ENCODE measurements around the gene CSRP2. TPM values are rescaled to one million over a fixed set of nuclear protein-coding genes. Genes with fewer than 3 reads are reported as not detected.

CSRP2 gene
- total RNA-seq, 1 donor from 2014 or later: 86.3 TPM

GRCh38 chr12:76863837-76864236 is 15.0 kb downstream of the CSRP2 start:
- Mint-ChIP-seq H3K4me3 (no peak overlapping the region), H3K9me3 (no peaks in the 10 kb centered on the region)
- TF ChIP-seq, protein P1, sequence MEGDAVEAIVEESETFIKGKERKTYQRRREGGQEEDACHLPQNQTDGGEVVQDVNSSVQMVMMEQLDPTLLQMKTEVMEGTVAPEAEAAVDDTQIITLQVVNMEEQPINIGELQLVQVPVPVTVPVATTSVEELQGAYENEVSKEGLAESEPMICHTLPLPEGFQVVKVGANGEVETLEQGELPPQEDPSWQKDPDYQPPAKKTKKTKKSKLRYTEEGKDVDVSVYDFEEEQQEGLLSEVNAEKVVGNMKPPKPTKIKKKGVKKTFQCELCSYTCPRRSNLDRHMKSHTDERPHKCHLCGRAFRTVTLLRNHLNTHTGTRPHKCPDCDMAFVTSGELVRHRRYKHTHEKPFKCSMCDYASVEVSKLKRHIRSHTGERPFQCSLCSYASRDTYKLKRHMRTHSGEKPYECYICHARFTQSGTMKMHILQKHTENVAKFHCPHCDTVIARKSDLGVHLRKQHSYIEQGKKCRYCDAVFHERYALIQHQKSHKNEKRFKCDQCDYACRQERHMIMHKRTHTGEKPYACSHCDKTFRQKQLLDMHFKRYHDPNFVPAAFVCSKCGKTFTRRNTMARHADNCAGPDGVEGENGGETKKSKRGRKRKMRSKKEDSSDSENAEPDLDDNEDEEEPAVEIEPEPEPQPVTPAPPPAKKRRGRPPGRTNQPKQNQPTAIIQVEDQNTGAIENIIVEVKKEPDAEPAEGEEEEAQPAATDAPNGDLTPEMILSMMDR (IDR thresholded peaks at IDR 0.05; ENCODE audit: unreplicated experiment): no peak

GRCh38 chr12:76863005-76863670 is 15.7 kb downstream of the CSRP2 start:
- TF ChIP-seq, protein P1 (IDR thresholded peaks at IDR 0.05; ENCODE audit: unreplicated experiment): no peak
- Mint-ChIP-seq H3K27me3 (ENCODE audit: low read depth) (no peaks in the 10 kb centered on the region), H3K27ac (peak overlapping the region; percentile 14), H3K9me3 (no peaks in the 10 kb centered on the region), H3K4me1 (peaks cover 29% of the 10 kb centered on the region), H3K4me3 (no peak overlapping the region), H3K36me3 (peaks cover 23% of the 10 kb centered on the region)
- DNase-seq (ENCODE audit: low spot score in 2 of 2, unreplicated experiment in 2 of 2): no peak

More at GRCh38 chr12:76863837-76864236, 15.0 kb downstream of the CSRP2 start:
- Mint-ChIP-seq H3K27ac (peak overlapping the region; percentile 14), H3K36me3 (peaks cover 17% of the 10 kb centered on the region), H3K27me3 (ENCODE audit: low read depth) (no peaks in the 10 kb centered on the region), H3K4me1 (peaks cover 29% of the 10 kb centered on the region)
- no peak for DNase-seq (ENCODE audit: low spot score in 2 of 2, unreplicated experiment in 2 of 2)

DNA sequence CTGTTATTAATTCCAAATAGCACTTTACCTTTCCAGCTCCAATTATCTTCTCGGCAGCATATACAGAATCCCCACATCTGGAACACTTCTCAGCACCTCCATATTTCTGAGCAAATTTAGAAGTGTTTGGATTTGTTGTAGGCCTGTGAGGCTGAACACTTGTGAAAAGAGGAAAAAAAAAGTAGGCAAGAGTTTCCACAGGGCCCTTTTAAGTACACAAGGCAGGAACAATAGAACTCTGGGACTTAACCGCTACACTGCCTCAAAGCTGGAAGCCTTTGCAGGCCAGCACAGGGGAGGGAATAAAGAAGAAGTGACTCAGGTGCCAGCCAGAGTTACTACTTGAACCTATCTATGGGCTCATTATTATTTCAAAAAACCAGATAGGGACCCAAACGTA is 18.6 kb downstream of the CSRP2 start:
- peaks cover 18% of the 10 kb centered on the region for H3K4me1 Mint-ChIP-seq
- H3K27me3 Mint-ChIP-seq (ENCODE audit: low read depth): no peaks in the 10 kb centered on the region
- TF ChIP-seq, protein P1 (IDR thresholded peaks at IDR 0.05; ENCODE audit: unreplicated experiment): no peak
- H3K9me3 Mint-ChIP-seq: peaks cover 15% of the 10 kb centered on the region
- DNase-seq (ENCODE audit: low spot score in 2 of 2, unreplicated experiment in 2 of 2): no peak
- H3K27ac Mint-ChIP-seq: peak overlapping the region; percentile 68
- no peak overlapping the region for H3K4me3 Mint-ChIP-seq
- peaks cover 48% of the 10 kb centered on the region for H3K36me3 Mint-ChIP-seq

DNA sequence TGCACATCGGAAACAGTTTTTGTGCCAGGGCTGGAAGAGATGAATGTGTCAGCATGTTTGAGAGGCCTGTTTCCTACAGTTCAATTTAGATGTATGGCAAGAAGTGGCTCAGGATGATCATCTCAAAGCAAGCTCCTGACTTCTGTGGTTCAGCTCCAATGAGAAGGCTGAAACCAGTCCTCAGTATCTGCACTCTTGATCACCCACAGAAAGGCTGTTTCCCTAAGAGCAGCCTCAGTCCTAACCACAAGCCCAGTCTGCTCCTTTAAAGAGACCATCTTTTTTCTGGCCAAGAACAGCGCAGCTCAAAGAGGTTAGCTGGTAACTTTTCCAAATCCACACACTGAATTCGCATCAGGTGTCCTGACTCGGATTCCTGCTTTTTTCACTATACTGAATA is 19.2 kb downstream of the CSRP2 start:
- peaks cover 54% of the 10 kb centered on the region for H3K36me3 Mint-ChIP-seq
- peaks cover 17% of the 10 kb centered on the region for H3K4me1 Mint-ChIP-seq
- H3K4me3 Mint-ChIP-seq: no peak overlapping the region
- H3K9me3 Mint-ChIP-seq: peaks cover 21% of the 10 kb centered on the region
- H3K27ac Mint-ChIP-seq: peak overlapping the region; percentile 68
- TF ChIP-seq, protein P1 (IDR thresholded peaks at IDR 0.05; ENCODE audit: unreplicated experiment): no peak
- DNase-seq (ENCODE audit: low spot score in 2 of 2, unreplicated experiment in 2 of 2): no peak
- no peaks in the 10 kb centered on the region for H3K27me3 Mint-ChIP-seq (ENCODE audit: low read depth)

DNA sequence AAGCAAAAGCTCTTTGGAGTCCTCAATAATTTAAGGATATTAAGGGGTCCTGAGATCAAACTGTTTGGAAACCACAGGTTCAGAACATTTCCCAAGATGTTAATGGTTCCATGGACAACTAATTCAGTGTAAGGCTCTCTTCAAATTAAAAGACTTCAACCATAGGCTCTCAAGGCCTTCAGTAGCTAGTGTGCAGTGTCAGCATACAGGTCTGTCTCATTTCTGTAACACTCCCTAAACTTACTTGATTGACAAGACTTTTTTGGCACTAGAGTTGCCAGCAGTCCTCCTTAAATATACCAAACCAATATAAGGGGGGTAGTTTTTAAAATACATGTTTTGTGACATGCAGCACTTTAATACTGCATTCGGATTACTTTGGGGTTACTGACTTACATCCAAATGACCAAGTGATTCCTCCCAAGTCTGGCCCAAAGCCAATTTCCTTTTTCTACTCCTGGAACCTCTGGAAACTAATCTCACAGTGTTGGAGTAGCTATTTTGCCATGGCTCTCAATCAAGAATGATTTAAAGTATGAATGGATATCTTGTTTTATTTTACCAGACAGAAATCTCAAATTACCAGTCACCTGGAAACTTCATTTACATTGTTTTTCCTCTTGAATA is 22.7 kb downstream of the CSRP2 start:
- TF ChIP-seq, protein P1 (IDR thresholded peaks at IDR 0.05; ENCODE audit: unreplicated experiment): no peak
- Mint-ChIP-seq H3K27ac (no peak overlapping the region), H3K4me3 (no peak overlapping the region), H3K4me1 (peaks cover 6% of the 10 kb centered on the region), H3K36me3 (peaks cover 50% of the 10 kb centered on the region), H3K27me3 (ENCODE audit: low read depth) (no peaks in the 10 kb centered on the region), H3K9me3 (peaks cover 22% of the 10 kb centered on the region)
- DNase-seq (ENCODE audit: low spot score in 2 of 2, unreplicated experiment in 2 of 2): no peak
